Measurements from ENCODE around the gene MCOLN1. TPM values are rescaled to one million over a fixed set of nuclear protein-coding genes. Genes with fewer than 3 reads are reported as not detected.

The MCOLN1 gene
- total and polyA plus RNA-seq, 2 donors (not counting 3 experiments of a cell fraction or from before 2014, with no cell fraction given), result 23.0 to 60.9 TPM

DNA sequence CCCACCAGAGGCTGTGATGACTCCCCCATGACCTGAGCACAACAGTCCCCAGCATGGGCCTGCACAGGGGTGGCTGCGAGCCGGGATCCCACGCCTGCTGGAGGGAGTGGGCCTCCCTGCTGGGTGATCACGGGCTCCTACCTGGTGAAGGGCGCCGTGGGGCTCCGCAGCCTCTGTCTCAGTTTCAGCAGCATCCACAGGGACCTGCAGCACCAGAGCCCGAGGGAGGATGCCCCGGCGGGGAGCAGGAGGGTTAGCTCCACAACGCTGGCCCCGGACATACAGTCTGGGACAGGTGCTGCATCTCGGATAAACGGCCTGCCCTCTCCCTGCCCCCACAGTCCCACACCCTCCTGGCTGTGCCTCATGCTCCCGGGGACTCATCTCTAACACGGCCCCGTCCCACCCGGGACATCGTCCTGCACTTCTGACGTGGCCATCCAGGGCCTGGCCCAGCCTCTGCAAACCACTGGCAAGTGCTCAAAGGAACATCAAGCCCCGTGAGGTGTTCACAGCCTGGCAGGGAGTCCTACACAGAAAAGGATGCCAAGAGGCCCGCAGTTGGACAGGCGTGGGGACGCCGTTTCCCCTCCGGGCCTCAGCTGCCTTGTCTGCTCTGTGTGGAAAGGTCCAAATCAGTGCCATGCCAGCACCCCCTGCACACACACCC lies 44.1 kb upstream of the MCOLN1 start:
- CTCF ChIA-PET, result no interaction called here
- Histone ChIP-seq H4K20me1 (replicated peaks; ENCODE audit: control insufficient read depth, extremely low read depth, insufficient read depth, low read length) (no peaks in the 10 kb centered on the region), H3K36me3 (ENCODE audit: control insufficient read depth in 2 of 2, extremely low read depth in 1 of 2, insufficient read depth in 2 of 2, low read length in 2 of 2) (no peaks in the 10 kb centered on the region), H3K4me1 (ENCODE audit: control insufficient read depth, extremely low read depth, insufficient read depth, low read length) (no peaks in the 10 kb centered on the region), H3K9me1 (replicated peaks; ENCODE audit: control insufficient read depth, extremely low read depth, insufficient read depth, low read length) (no peaks in the 10 kb centered on the region), H2AFZ (ENCODE audit: low read depth, low read length) (no peak overlapping the region), H3K27me3 (ENCODE audit: control insufficient read depth in 2 of 2, insufficient read depth in 2 of 2, low read length in 2 of 2) (no peaks in the 10 kb centered on the region), H3K79me2 (ENCODE audit: control insufficient read depth, insufficient read depth, low read length) (no peaks in the 10 kb centered on the region), H3K9ac (replicated peaks; ENCODE audit: extremely low read depth, insufficient read depth, low read length) (no peak overlapping the region), H3K9me3 (replicated peaks; ENCODE audit: control insufficient read depth, insufficient read depth, low read length) (no peaks in the 10 kb centered on the region), H3K4me2 (ENCODE audit: insufficient read depth, low read length) (no peak overlapping the region), H3K4me3 (replicated peaks in 1 of 3; ENCODE audit: insufficient read depth in 1 of 3, low read depth in 1 of 3, low read length in 3 of 3) (no peak overlapping the region), H3K27ac (ENCODE audit: insufficient read depth, low read depth, low read length) (no peak overlapping the region)
- POLR2A ChIA-PET, result no interaction called here
- DNase-seq (ENCODE audit: low read depth, low spot score), result no peak
- no peak for TF ChIP-seq POLR2A (IDR thresholded peaks at IDR 0.05; ENCODE audit: low read depth, low read length)
- TF ChIP-seq JUN (IDR thresholded peaks at IDR 0.05; ENCODE audit: borderline replicate concordance, insufficient read depth, insufficient read length, low read depth), result no peak
- no peak for TF ChIP-seq POLR2AphosphoS5 (IDR thresholded peaks at IDR 0.05; ENCODE audit: insufficient read depth, low read depth, low read length)
- TF ChIP-seq MYC (IDR thresholded peaks at IDR 0.05; ENCODE audit: low read depth, low read length), result no peak
- TF ChIP-seq, protein P1, sequence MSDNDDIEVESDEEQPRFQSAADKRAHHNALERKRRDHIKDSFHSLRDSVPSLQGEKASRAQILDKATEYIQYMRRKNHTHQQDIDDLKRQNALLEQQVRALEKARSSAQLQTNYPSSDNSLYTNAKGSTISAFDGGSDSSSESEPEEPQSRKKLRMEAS (IDR thresholded peaks at IDR 0.05; ENCODE audit: insufficient read depth, insufficient read length), result no peak
- TF ChIP-seq EZH2 (IDR thresholded peaks at IDR 0.05; ENCODE audit: borderline replicate concordance, low read depth, low read length, severe bottlenecking), result no peak
- TF ChIP-seq, protein P2, sequence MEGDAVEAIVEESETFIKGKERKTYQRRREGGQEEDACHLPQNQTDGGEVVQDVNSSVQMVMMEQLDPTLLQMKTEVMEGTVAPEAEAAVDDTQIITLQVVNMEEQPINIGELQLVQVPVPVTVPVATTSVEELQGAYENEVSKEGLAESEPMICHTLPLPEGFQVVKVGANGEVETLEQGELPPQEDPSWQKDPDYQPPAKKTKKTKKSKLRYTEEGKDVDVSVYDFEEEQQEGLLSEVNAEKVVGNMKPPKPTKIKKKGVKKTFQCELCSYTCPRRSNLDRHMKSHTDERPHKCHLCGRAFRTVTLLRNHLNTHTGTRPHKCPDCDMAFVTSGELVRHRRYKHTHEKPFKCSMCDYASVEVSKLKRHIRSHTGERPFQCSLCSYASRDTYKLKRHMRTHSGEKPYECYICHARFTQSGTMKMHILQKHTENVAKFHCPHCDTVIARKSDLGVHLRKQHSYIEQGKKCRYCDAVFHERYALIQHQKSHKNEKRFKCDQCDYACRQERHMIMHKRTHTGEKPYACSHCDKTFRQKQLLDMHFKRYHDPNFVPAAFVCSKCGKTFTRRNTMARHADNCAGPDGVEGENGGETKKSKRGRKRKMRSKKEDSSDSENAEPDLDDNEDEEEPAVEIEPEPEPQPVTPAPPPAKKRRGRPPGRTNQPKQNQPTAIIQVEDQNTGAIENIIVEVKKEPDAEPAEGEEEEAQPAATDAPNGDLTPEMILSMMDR (IDR thresholded peaks at IDR 0.05; ENCODE audit: extremely low read depth in 1 of 2, insufficient read depth in 1 of 2, low read depth in 1 of 2, low read length in 2 of 2), result no peak
- TF ChIP-seq FOS (IDR thresholded peaks at IDR 0.05; ENCODE audit: borderline replicate concordance, insufficient read depth, low read length), result no peak
- no peak for TF ChIP-seq GATA2 (IDR thresholded peaks at IDR 0.05; ENCODE audit: insufficient read depth, insufficient read length, low read depth, low read length)
- intact Hi-C loops (cut with micrococcal nuclease), result no loop called here
- no TSS peak for BruUV-seq (replicated peaks)
- dilution Hi-C loops (cut with MboI; ENCODE audit: extremely low pct_ligation_motif_present, low sequenced_read_pairs), result no loop called here
- FAIRE-seq, result no peak
